Esophagus squamous epithelium (tissue), 5 donors: Measurements from ENCODE around the gene CEPT1. TPM values are rescaled to one million over a fixed set of nuclear protein-coding genes. Genes with fewer than 3 reads are reported as not detected.

Experiments used
- DNase-seq: peaks from one replicate; lab custom pipeline; 2025; lab: John Stamatoyannopoulos, UW
- H3K27ac ChIP-seq, 4 donors: fragments of 200-600 bp; sonication (generic); one replicate each; pipeline ENCODE4 v1.5.1; 2016 to 2019; ENCODE audit warnings: mild to moderate bottlenecking in 1 of 4
- H3K27me3 ChIP-seq, 4 donors: fragments of 200-600 bp; sonication (generic); 1 replicate in 3 of 4; 2 replicates in 1 of 4; pipeline versions ENCODE4 v1.5.1 to v1.6.0; 2017 to 2021; ENCODE audit warnings: antibody characterized with exemption in 1 of 4
- H3K36me3 ChIP-seq, 3 donors: fragments of 200-600 bp; sonication (generic); one replicate each; pipeline ENCODE4 v1.5.1; 2016 to 2019
- H3K4me1 ChIP-seq, 3 donors: fragments of 200-600 bp; sonication (generic); one replicate each; pipeline ENCODE4 v1.5.1; 2017 to 2019
- H3K4me3 ChIP-seq, 4 donors: fragments of 200-600 bp; sonication (generic); 1 replicate in 3 of 4; 2 replicates in 1 of 4; pipeline ENCODE4 v1.5.1; 2016 to 2019; ENCODE audit warnings: mild to moderate bottlenecking in 2 of 4, moderate library complexity in 1 of 4
- H3K9me3 ChIP-seq, 3 donors: fragments of 200-600 bp; sonication (generic); one replicate each; pipeline ENCODE4 v1.5.1; 2016 to 2019
- POLR2A ChIP-seq, 4 donors: fragments of 450-650 bp; IDR thresholded peaks; one replicate each; pipeline ENCODE4 v1.6.1; 2017; ENCODE audit warnings: antibody characterized with exemption in 4 of 4, mild to moderate bottlenecking in 4 of 4, moderate library complexity in 3 of 4
- WGBS, 2 donors: methylation state at CpG; one replicate each; pipeline ENCODE4 v1.1.5; 2018; 5-methylcytosine and 5-hydroxymethylcytosine counted together
- intact Hi-C: fragments of 100-400 bp; cut with DNase I; formaldehyde crosslinking; loops from one replicate; pipeline ENCODE4 v1.15.0; 2022
- total RNA-seq, 4 donors: library from RNA; depleted of rRNA; stranded (reverse); fragments of >200 nt; gene quantifications; one replicate each; pipeline ENCODE4 v1.1.0, GENCODE V29; 2016
- TF ChIP-seq, protein P1 (sequence below), 6 experiments: fragments of 450-650 bp in 4 of 6; fragments of 200-600 bp in 2 of 6; sonication (generic) in 2 of 6; IDR thresholded peaks; one replicate each; pipeline ENCODE4 v1.5.1; 2016 to 2019; ENCODE audit warnings: antibody characterized with exemption in 6 of 6, mild to moderate bottlenecking in 4 of 6, moderate library complexity in 4 of 6
- donor health status: DM: yes; HTN: yes; CAD: no.

The CEPT1 gene
- total RNA-seq, 4 donors from 2014 or later, result 21.4 to 32.4 (median 26.8) TPM

DNA sequence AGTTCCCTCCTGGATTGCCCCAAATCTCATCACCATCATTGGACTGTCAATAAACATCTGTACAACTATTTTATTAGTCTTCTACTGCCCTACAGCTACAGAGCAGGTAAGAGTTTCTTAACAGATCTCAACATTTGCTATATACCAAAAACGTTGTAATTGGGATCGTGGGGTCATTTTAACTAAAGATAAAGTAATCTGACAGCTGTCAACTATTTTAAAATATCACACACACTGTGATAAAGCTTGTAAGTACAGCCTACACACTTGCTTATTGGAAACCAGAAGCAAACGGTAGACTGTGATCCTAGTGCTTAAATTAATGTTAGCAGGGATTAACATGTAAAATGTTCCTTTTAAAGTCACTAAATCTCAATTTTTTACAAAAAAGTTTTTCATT lies 7.9 kb downstream of the CEPT1 start:
- H3K4me1 ChIP-seq, result peaks cover 0 to 23% (median under 1%) of the 10 kb centered on the region in 3 donors
- 76 to 77% methylated on average over 3 of the region's 3 CpGs for WGBS, 2 donors
- no peaks in the 10 kb centered on the region for H3K27me3 ChIP-seq
- intact Hi-C loops, result loop anchor here (10.0 kb wide), 1 partner anchor 47 kb away; no protein-coding TSS in a partner anchor
- H3K4me3 ChIP-seq, result no peak overlapping the region
- no peak for DNase-seq
- H3K9me3 ChIP-seq, result no peaks in the 10 kb centered on the region
- peaks cover 0 to 56% (median 5%) of the 10 kb centered on the region in 3 donors for H3K36me3 ChIP-seq
- no peak overlapping the region for H3K27ac ChIP-seq
- no peak for TF ChIP-seq POLR2A (IDR thresholded peaks at IDR 0.05)
- TF ChIP-seq, protein P1, sequence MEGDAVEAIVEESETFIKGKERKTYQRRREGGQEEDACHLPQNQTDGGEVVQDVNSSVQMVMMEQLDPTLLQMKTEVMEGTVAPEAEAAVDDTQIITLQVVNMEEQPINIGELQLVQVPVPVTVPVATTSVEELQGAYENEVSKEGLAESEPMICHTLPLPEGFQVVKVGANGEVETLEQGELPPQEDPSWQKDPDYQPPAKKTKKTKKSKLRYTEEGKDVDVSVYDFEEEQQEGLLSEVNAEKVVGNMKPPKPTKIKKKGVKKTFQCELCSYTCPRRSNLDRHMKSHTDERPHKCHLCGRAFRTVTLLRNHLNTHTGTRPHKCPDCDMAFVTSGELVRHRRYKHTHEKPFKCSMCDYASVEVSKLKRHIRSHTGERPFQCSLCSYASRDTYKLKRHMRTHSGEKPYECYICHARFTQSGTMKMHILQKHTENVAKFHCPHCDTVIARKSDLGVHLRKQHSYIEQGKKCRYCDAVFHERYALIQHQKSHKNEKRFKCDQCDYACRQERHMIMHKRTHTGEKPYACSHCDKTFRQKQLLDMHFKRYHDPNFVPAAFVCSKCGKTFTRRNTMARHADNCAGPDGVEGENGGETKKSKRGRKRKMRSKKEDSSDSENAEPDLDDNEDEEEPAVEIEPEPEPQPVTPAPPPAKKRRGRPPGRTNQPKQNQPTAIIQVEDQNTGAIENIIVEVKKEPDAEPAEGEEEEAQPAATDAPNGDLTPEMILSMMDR (IDR thresholded peaks at IDR 0.05), result no peak

DNA sequence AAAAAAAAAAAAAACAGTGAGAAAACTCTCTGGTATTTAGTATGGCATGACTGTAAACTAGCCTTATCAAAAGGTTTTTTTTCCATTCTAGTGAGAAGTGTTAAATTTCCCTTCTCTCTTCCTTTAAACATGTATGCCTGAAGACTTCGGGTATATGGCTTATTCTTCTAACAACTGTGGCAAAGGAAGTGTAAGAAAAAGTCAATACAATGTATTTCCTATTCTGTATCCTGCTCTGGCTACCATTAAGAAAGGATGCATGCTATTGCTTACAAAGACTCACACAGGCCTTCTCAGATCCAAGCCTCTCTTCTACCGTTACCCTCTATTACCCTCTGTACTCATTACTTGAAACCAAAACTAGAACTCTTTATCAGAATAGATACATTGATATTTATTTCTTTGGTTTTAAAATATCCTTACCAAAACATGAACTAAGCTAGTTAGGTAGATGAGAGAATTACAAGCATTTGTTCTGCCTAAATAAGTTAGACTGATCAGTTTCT lies 8.4 kb downstream of the CEPT1 start:
- Histone ChIP-seq H3K36me3 (peaks cover 0 to 61% (median 5%) of the 10 kb centered on the region in 3 donors), H3K9me3 (no peaks in the 10 kb centered on the region), H3K27me3 (no peaks in the 10 kb centered on the region), H3K27ac (no peak overlapping the region), H3K4me3 (no peak overlapping the region), H3K4me1 (peaks cover 0 to 18% (median 0%) of the 10 kb centered on the region in 3 donors)
- WGBS, 2 donors, result 67 to 76% methylated on average over 2 of the region's 2 CpGs
- intact Hi-C loops, result loop anchor here (10.0 kb wide), 1 partner anchor 46 kb away; no protein-coding TSS in a partner anchor
- no peak for DNase-seq
- no peak for TF ChIP-seq POLR2A (IDR thresholded peaks at IDR 0.05)
- TF ChIP-seq, protein P1 (IDR thresholded peaks at IDR 0.05), result no peak

DNA sequence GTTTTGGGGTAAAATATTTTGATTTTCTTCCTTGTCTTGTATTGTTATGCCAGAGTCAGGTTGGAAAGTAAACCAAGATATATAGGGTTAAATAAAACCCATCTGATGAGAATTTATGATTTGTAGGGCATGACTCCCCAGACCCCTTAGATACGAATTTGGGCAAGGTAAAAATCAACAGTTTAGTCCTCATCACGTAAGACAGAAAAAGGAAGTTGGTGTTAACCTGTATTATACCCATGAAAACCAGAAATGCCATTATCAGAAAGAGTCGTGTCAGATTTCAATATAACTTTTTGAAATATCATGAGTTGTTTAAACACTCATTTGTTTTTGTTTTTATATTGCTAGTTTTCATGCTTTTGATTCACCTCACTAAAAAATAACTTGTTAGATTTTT lies 11.8 kb downstream of the CEPT1 start:
- Histone ChIP-seq H3K27ac (no peak overlapping the region), H3K9me3 (no peaks in the 10 kb centered on the region), H3K36me3 (peaks cover 0 to 95% (median 5%) of the 10 kb centered on the region in 3 donors), H3K4me3 (no peak overlapping the region), H3K27me3 (no peaks in the 10 kb centered on the region), H3K4me1 (peaks cover 0 to 9% (median 0%) of the 10 kb centered on the region in 3 donors)
- intact Hi-C loops, result no loop called here
- TF ChIP-seq, protein P1 (IDR thresholded peaks at IDR 0.05), result no peak
- no peak for TF ChIP-seq POLR2A (IDR thresholded peaks at IDR 0.05)
- no peak for DNase-seq
- 57 to 59% methylated on average over 3 of the region's 3 CpGs for WGBS, 2 donors

DNA sequence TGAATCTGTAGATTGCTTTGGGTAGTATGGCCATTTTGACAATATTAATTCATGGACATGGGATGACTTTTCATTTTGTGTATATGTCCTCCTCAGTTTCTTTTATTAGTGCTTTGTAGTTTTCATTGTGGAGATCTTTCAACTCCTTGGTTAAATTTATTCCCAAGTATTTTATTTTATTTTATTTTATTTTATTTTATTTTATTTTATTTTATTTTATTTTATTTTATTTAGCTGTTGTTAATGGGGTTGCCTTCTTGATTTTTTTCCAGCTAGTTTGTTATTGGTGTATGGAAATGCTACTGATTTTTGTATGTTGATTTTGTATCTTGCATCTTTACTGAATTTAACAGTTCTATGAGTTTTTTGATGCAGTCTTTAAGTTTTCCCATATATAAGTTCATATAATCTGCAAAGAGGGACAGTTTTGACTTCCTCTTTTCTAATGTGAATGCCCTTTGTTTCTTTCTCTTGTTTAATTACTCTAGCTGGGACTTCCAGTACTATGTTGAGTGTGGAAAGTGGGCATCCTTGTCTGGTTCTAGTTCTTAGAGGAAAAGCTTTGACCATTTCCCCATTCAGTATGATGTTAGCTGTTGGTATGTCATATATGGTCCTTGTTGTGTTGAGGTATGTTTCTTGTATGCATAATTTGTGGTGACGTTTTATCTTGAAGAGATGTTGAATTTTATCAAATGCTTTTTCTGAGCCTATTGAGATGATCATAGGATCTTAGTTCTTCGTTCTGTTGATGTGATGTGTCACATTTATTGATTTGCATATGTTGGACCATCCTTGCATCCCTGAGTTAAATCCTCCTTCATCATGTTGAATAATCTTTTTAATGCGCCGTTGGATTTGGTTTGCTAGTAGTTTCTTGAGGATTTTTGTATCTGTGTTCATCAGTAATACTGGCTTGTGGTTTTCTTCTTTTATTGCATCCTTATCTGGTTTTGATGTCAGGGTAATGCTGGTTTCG lies 14.3 kb downstream of the CEPT1 start:
- 95 to 97% methylated on average over 5 of the region's 5 CpGs for WGBS, 2 donors
- no peaks in the 10 kb centered on the region for H3K27me3 ChIP-seq
- no peaks in the 10 kb centered on the region for H3K9me3 ChIP-seq
- no peak overlapping the region for H3K4me3 ChIP-seq
- no peak overlapping the region for H3K27ac ChIP-seq
- no peaks in the 10 kb centered on the region for H3K4me1 ChIP-seq
- peaks cover 0 to 97% (median 4%) of the 10 kb centered on the region in 3 donors for H3K36me3 ChIP-seq
- no peak for TF ChIP-seq POLR2A (IDR thresholded peaks at IDR 0.05)
- TF ChIP-seq, protein P1 (IDR thresholded peaks at IDR 0.05), result no peak
- intact Hi-C loops, result no loop called here
- no peak for DNase-seq

DNA sequence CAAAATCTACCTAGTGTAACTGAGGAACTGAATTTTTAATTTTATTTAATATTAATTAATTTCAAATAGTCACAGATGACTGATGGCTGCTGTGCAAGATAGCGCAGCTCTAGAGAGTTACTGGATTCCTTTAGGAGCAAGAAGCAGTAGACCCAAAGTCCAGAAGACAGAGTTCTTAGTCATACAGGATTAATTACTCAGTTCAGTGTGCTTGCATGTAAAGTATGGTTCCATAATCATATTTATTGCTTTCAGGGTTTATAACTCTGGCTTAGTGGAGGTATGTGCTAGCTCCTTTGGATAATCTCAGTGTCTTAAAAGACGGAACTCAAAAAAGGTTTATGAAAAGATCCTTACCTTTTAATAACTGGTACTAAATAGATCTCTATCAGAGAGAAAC lies 17.4 kb downstream of the CEPT1 start:
- DNase-seq, result no peak
- no peaks in the 10 kb centered on the region for H3K4me1 ChIP-seq
- H3K36me3 ChIP-seq, result peaks cover 0 to 97% (median 0%) of the 10 kb centered on the region in 3 donors
- intact Hi-C loops, result no loop called here
- H3K4me3 ChIP-seq, result no peak overlapping the region
- TF ChIP-seq, protein P1 (IDR thresholded peaks at IDR 0.05), result no peak
- TF ChIP-seq POLR2A (IDR thresholded peaks at IDR 0.05), result no peak
- H3K27me3 ChIP-seq, result no peaks in the 10 kb centered on the region
- H3K27ac ChIP-seq, result no peak overlapping the region
- 88 to 92% methylated on average over 2 of the region's 2 CpGs for WGBS, 2 donors
- no peaks in the 10 kb centered on the region for H3K9me3 ChIP-seq
